GM18526 (cell line): Measurements from ENCODE around the gene ROR1.

Source experiments
- POLR2A ChIP-seq: IDR thresholded peaks from 3 replicates; pipeline ENCODE4 v1.6.1; 2011; ENCODE audit not compliant: insufficient read length; ENCODE audit errors: extremely low read depth

Gene ROR1

DNA sequence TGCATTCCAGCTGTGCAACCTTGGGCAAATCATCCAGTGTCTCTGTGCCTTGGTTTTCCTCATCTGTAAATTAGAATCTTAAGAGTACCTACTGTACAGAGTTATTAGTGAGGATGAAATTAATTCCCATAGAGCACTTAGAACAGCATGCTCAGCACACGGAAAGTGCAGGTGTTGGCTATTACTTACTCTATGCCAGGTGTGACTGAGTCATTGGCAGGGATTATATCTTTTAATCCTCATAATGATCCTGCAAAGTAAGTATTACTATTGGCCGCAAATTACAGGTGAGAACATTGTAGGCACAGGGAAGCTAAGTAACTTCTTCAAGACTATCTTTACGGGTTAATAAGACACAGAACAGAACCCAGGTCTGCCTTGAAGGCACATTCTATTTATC is 423.3 kb downstream of the ROR1 start:
- no peak for TF ChIP-seq POLR2A

- TF ChIP-seq POLR2A, result no peak
Measured at GRCh38 chr1:64199154-64199553, 425.3 kb downstream of the ROR1 start.

GRCh38 chr1:64200064-64200463 is 426.2 kb downstream of the ROR1 start:
- no peak for TF ChIP-seq POLR2A

DNA sequence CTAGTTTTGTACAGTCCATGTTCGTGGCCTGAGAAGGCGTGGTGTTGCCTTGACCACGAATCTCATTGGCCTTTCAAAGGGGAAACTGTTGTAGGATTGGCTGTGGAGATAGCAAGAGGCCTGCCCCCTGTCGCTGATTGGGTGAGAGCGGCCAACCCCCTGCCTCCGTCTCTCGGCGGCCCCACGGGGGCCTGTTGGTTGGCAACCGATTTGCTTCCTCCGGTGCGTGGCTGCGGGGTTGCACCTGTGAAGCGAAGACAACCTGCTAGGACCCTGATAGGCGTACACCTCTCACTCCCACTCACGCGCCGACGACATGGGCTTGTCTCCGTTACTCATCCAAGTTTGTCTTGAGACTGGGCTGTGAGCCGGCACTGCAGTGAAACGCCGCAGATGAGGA is 429.6 kb downstream of the ROR1 start, which contains the start of gene UBE2U:
TSS of gene UBE2U (plus strand) at position 204 of the 400 bp plus-strand sequence. CDS start 428 bp downstream, outside the sequence.
- no peak for TF ChIP-seq POLR2A

- TF ChIP-seq POLR2A, result no peak
Measured at GRCh38 chr1:64209221-64209620, 435.4 kb downstream of the ROR1 start.

DNA sequence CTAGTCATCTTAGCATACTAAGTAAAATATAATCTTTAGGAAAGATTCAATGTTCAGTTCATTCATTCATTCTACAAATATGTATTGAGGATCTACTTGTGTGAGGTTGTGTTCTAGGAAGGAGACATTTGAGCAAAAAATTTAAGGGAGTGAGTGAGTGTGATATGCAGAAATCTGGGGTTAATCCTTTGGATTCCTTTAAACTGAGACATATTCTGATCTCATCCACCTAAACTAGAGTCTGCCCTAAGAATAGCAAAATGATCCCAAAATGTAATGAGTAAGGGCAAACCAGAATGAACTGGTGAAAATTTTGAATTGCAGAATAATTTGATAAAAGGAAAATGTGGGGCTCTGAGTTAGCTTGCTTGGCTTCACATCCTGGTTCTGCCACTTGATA is 438.2 kb downstream of the ROR1 start:
- TF ChIP-seq POLR2A, result no peak

DNA sequence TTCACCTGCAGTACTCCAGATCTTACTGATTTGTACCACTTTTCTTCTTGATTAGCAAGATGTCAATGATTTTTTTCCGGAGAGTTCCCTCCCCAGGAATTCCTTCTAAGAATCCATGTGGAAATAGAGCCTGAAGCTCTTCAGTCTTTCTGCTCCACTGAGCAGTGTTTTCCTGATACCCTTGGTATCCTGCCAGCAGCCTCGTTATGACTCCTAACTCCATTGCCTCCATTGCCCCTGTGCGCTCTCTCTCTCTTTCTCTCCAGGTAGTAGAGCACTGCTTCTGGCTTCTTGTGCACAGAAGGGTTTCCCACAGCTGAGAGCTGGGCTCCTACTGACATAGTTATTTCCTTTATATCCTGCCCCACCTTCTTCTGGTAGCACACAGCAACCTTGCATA is 441.8 kb downstream of the ROR1 start:
- TF ChIP-seq POLR2A, result no peak

- no peak for TF ChIP-seq POLR2A
Measured at GRCh38 chr1:64220241-64220640, 446.4 kb downstream of the ROR1 start.

DNA sequence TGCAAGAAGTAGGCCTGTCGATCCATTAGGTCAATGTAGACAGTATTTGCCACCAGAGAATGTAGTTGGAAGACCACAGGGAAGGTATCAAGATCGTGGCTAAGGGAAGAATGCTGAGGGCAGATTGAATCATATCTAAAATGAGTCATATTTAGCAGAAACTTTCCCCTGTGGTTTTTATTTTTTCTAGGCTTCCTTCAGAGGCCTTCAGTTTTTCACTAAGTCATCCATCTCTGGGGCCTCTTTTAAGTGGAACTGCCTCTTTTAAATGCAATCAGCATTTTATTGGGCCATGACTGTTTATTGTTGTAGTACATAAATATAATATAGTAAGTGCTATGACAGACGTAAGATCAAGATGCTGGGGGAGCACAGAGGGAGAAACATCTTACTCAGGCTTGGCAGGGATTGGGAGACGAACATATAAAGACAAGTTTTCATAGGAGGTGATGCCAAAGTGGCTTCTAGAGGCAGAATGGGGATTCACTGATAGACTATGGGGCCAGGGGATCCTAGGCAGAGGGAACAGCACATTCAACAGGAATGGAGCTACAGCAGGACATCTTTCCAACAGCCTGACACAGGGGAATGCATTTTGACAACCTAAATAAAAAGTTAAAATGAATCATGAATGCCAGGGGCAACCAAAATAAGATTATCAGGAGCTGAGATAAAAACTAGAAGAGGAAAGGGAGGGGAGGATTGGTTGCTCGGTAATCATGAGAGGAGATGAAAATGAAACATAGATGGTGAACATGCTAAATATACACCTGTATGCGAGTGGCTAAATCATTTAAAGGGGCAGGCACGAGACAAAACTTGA is 449.7 kb downstream of the ROR1 start:
- no peak for TF ChIP-seq POLR2A

DNA sequence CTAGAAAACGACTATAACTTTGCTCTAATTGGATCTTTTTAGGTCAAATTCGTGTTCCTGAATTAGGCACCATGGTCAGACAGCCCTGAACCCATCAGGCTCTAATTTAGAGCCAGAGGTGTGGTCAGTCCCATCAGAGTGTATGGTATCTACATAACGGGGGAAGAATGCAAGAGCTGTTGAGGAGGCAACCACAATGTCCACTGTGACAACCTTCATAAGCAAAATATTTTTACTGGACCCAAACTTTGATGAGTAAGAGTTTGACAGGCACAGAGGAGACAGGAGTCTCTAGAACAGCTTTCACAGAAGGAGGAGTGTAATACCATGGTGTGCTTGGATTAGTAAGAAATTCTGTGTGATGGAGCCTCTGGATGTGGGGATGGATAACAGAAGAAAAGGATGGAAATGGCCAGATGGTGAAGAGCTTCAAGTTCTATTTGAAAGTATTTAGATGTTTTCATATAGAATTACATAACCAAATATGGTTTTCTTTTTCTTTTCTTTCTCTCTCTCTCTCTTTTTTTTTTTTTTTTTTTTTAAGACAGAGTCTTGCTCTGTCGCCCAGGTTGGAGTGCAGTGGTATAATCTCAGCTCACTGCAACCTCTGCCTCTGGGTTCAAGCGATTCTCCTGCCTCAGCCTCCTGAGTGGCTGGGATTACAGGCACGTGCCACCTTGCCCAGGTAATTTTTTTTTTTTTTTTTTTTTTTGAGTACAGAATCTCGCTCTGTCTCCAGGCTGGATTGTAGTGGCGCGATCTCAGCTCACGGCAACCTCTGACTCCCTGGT is 454.5 kb downstream of the ROR1 start:
- no peak for TF ChIP-seq POLR2A

DNA sequence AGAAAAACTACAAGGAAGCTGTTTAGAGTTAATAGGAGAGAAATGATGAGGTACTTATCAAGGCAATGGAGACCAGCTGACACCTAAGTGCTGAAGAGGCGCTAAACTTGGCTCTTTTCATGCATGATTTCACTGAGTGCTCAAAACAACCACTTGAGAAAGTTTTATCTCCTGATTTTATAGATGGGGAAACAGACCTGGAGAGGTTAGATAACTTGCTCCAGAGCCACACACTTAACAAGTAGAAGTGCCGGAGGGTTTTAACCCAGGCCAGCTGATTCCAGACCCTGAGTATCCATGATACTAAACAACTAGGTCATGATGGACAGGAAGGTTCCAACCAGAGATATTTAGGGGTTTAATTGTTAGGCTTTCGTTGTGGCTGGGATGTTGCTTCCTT is 455.5 kb downstream of the ROR1 start:
- TF ChIP-seq POLR2A, result no peak
